Measurements from ENCODE around the gene PRR5L.
A peak's percentile ranks its signal among the peaks of the same experiment; 100 is the strongest.

Gene PRR5L

GRCh38 chr11:36295926-36296325, at the start of gene PRR5L:
TSS of gene PRR5L (plus strand) at chr11:36296288. CDS start at chr11:36401122, 104,834 bp downstream.
- peak; percentile 84 for DNase-seq

- DNase-seq: no peak
These were observed 48.6 kb upstream of the PRR5L start for GRCh38 chr11:36247493-36247892.

- no peak for DNase-seq
These were observed 47.7 kb upstream of the PRR5L start for GRCh38 chr11:36248436-36248835.

- no peak for DNase-seq
These were observed 46.8 kb upstream of the PRR5L start for GRCh38 chr11:36249246-36249645.

- DNase-seq: no peak
These were observed 44.3 kb upstream of the PRR5L start for GRCh38 chr11:36251823-36252222.

- peak; percentile 30 for DNase-seq
These were observed 42.9 kb upstream of the PRR5L start for GRCh38 chr11:36253238-36253637.

GRCh38 chr11:36254713-36255112, 41.4 kb upstream of the PRR5L start:
- DNase-seq: no peak

- DNase-seq: no peak
These were observed 38.7 kb upstream of the PRR5L start for GRCh38 chr11:36257351-36257750.

GRCh38 chr11:36258730-36259360, 37.2 kb upstream of the PRR5L start:
- DNase-seq: peak; percentile 76

GRCh38 chr11:36261094-36261493, 35.0 kb upstream of the PRR5L start:
- no peak for DNase-seq

- no peak for DNase-seq
These were observed 31.8 kb upstream of the PRR5L start for GRCh38 chr11:36264011-36264972.

- no peak for DNase-seq
These were observed 31.1 kb upstream of the PRR5L start for GRCh38 chr11:36264973-36265344.

- peak; percentile 47 for DNase-seq
These were observed 30.1 kb upstream of the PRR5L start for GRCh38 chr11:36265793-36266628.

- no peak for DNase-seq
These were observed 29.3 kb upstream of the PRR5L start for GRCh38 chr11:36266767-36267166.

- no peak for DNase-seq
These were observed 27.6 kb upstream of the PRR5L start for GRCh38 chr11:36268337-36268985.

- no peak for DNase-seq
These were observed 25.4 kb upstream of the PRR5L start for GRCh38 chr11:36270701-36271100.

- DNase-seq: no peak
These were observed 24.2 kb upstream of the PRR5L start for GRCh38 chr11:36271794-36272407.

- no peak for DNase-seq
These were observed 23.0 kb upstream of the PRR5L start for GRCh38 chr11:36273110-36273509.

GRCh38 chr11:36274414-36274813, 21.7 kb upstream of the PRR5L start:
- no peak for DNase-seq

GRCh38 chr11:36278531-36279282, 17.4 kb upstream of the PRR5L start:
- peak; percentile 50 for DNase-seq

GRCh38 chr11:36280531-36280930, 15.6 kb upstream of the PRR5L start:
- DNase-seq: no peak

All from midbrain (tissue), 1 donor.